Tibial artery (tissue), 4 donors: ENCODE measurements around the gene DCTN5.

Experiments used
- DNase-seq, 2 donors: peaks; one replicate each; pipeline ENCODE4 v3.0.0-alpha.2; 2019
- H3K27ac ChIP-seq, 2 donors: fragments of 200-600 bp; sonication (generic) in 1 of 2; 1 replicate in 1 of 2; 2 replicates in 1 of 2; pipeline ENCODE4 v1.5.1; 2018 to 2019; ENCODE audit warnings: mild to moderate bottlenecking in 1 of 2
- H3K27me3 ChIP-seq, 2 donors: fragments of 200-600 bp; sonication (generic) in 1 of 2; one replicate each; pipeline versions ENCODE4 v1.5.1 to v1.6.0; 2016 to 2019
- H3K36me3 ChIP-seq, 3 donors: fragments of 200-600 bp; sonication (generic) in 2 of 3; one replicate each; pipeline ENCODE4 v1.5.1; 2016 to 2019; ENCODE audit warnings: mild to moderate bottlenecking in 2 of 3
- H3K4me1 ChIP-seq, 4 donors: fragments of 200-600 bp; sonication (generic) in 2 of 4; 1 replicate in 3 of 4; 2 replicates in 1 of 4; pipeline ENCODE4 v1.5.1; 2016 to 2019
- H3K4me3 ChIP-seq, 2 donors: fragments of 200-600 bp; sonication (generic) in 1 of 2; 1 replicate in 1 of 2; 2 replicates in 1 of 2; pipeline ENCODE4 v1.5.1; 2018 to 2019; ENCODE audit warnings: mild to moderate bottlenecking in 2 of 2
- H3K9me3 ChIP-seq, 3 donors: fragments of 200-600 bp; sonication (generic) in 1 of 3; one replicate each; pipeline ENCODE4 v1.5.1; 2016 to 2019
- intact Hi-C: fragments of 100-400 bp; cut with DNase I; formaldehyde crosslinking; loops from one replicate; pipeline ENCODE4 v1.15.0; 2023; ENCODE audit warnings: low total_unique reads
- TF ChIP-seq, protein P1 (sequence below), 2 experiments: fragments of 200-600 bp in 1 of 2; fragments of 450-650 bp in 1 of 2; IDR thresholded peaks; one replicate each; pipeline ENCODE4 v1.5.1; 2017 to 2019; ENCODE audit warnings: antibody characterized with exemption in 2 of 2, mild to moderate bottlenecking in 1 of 2, moderate library complexity in 1 of 2

The DCTN5 gene

DNA sequence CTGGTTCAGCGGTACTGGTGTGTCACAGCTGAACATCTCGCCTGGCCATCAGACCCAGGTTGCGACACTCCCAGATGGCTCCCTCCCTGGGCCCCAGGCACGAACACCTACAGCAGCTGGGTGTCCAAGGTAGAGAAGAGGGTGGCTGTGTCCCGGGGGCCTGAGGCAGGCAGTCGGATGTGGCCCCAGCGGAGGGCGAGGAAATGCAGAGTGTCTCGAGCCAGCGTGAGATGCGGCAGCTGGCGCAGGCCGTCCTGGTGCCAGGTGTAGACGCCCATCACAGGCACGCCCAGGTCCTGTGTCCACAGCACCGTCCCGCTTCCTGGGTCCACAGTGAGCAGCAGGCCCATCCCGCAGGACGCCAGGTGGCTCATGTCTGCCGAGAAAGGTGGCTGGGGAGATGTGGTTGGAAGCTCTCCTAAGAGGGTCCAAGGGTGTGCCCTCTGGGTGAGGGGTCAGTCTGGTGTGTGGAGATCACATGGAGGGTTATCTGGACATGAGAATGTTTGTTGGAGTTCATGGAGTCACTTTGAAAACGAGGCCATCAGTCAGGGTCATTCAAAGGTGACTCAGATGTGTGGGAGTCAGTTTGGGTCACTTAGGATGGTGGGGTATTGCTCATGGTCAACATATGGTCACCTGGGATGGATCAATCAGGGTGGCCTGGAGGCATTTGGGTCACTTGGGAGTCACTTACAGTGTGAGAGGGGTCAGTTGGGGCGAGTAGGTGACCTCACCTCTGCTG lies 63.7 kb downstream of the DCTN5 start:
- intact Hi-C loops = no loop called here
- Histone ChIP-seq H3K4me3 (no peak overlapping the region), H3K27me3 (peaks cover 0 to 17% of the 10 kb centered on the region in 2 donors), H3K36me3 (no peaks in the 10 kb centered on the region), H3K27ac (no peak overlapping the region), H3K4me1 (no peaks in the 10 kb centered on the region), H3K9me3 (peaks cover 0 to 15% (median 8%) of the 10 kb centered on the region in 3 donors)
- no peak for DNase-seq
- TF ChIP-seq, protein P1, sequence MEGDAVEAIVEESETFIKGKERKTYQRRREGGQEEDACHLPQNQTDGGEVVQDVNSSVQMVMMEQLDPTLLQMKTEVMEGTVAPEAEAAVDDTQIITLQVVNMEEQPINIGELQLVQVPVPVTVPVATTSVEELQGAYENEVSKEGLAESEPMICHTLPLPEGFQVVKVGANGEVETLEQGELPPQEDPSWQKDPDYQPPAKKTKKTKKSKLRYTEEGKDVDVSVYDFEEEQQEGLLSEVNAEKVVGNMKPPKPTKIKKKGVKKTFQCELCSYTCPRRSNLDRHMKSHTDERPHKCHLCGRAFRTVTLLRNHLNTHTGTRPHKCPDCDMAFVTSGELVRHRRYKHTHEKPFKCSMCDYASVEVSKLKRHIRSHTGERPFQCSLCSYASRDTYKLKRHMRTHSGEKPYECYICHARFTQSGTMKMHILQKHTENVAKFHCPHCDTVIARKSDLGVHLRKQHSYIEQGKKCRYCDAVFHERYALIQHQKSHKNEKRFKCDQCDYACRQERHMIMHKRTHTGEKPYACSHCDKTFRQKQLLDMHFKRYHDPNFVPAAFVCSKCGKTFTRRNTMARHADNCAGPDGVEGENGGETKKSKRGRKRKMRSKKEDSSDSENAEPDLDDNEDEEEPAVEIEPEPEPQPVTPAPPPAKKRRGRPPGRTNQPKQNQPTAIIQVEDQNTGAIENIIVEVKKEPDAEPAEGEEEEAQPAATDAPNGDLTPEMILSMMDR (IDR thresholded peaks at IDR 0.05) = no peak

DNA sequence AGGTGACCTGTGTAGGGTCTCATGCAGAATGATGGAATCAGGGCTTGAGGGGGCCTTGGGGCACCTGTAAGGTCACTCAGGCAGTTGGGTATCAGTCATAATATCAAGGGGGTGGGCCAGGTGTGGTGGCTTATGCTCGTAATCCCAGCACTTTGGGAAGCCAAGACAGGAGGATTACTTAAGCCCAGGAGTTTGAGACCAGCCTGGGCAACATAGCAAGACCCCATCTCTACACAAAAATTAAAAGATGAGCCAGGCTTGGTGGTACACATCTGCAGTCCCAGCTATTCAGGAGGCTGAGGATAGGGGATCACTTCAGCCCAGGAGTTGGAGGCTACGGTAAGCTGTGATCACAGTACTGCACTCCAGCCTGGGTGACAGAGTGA lies 64.2 kb downstream of the DCTN5 start:
- Histone ChIP-seq H3K4me3 (no peak overlapping the region), H3K27ac (no peak overlapping the region), H3K9me3 (peaks cover 0 to 19% (median 13%) of the 10 kb centered on the region in 3 donors), H3K36me3 (no peaks in the 10 kb centered on the region), H3K27me3 (peaks cover 0 to 20% of the 10 kb centered on the region in 2 donors), H3K4me1 (no peaks in the 10 kb centered on the region)
- DNase-seq = no peak
- intact Hi-C loops = no loop called here
- TF ChIP-seq, protein P1 (IDR thresholded peaks at IDR 0.05) = no peak

DNA sequence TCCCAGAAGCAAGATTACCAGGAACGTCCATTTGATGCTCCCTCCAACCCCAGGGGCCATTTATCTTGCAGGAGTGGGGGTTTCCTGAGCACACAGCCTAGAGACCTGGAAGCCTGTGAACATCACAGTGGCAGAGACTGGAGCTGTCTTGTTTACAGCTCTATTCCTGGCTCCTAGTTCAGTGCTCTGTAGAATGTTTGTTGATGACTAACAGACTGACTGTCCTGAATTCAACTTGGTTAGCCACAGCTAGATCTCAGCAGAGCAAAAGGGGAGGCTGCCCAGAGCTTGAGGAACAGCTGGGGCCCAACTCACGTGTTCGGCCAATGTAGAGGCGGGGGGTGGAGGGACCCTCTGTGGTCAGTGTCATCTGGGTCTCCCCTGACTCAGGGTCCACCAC lies 65.2 kb downstream of the DCTN5 start:
- peaks cover 0 to 24% (median 20%) of the 10 kb centered on the region in 3 donors for H3K9me3 ChIP-seq
- intact Hi-C loops = no loop called here
- H3K27me3 ChIP-seq = peaks cover 0 to 25% of the 10 kb centered on the region in 2 donors
- H3K36me3 ChIP-seq = no peaks in the 10 kb centered on the region
- DNase-seq = no peak
- H3K4me1 ChIP-seq = no peaks in the 10 kb centered on the region
- TF ChIP-seq, protein P1 (IDR thresholded peaks at IDR 0.05) = no peak
- H3K27ac ChIP-seq = no peak overlapping the region
- no peak overlapping the region for H3K4me3 ChIP-seq

DNA sequence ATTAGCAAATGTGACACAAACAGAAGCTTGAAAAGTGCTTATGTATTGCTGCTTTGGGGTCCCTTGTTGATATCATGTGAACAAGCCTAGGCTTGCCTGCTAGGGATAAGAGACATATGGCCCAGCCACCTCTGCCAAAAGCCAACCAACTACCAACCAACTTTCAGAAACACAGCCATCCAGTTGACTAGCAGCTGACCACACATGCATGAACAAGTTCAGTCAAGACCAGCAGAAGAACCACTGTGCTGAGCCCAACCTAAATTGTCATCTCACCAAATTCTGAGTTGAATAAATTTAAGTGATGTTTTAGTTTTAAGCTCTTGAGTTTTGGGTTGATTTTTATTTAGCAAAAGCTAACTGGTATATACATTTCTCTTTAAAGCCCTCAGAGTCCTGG lies 68.3 kb downstream of the DCTN5 start:
- H3K27me3 ChIP-seq = peaks cover 0 to 55% of the 10 kb centered on the region in 2 donors
- peaks cover 0 to 24% (median 20%) of the 10 kb centered on the region in 3 donors for H3K9me3 ChIP-seq
- H3K4me1 ChIP-seq = no peaks in the 10 kb centered on the region

DNA sequence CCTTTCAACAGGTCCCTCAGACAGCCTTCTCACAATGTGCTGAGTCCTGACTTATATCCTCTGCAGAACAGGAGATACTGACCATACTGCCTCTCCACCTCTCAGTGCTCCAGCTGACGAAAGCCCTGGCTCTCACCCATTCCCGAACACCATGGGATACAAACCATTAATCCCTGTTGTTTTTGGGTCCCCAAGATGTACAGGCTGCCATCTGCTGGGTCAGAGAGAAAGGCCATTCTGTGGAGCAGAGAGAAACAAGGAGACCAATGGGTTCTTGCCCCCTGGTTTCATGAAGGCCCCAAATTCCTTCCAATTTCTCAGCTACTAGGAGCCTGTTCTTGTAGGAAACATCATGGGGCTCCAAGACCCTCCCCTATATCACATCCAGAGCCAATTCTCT lies 68.7 kb downstream of the DCTN5 start:
- Histone ChIP-seq H3K27me3 (peaks cover 0 to 59% of the 10 kb centered on the region in 2 donors), H3K9me3 (peaks cover 0 to 24% (median 20%) of the 10 kb centered on the region in 3 donors)
- no peak for DNase-seq

More for the DNA sequence above, 68.3 kb downstream of the DCTN5 start:
- H3K36me3 ChIP-seq = no peaks in the 10 kb centered on the region
- intact Hi-C loops = no loop called here
- no peak overlapping the region for H3K27ac ChIP-seq
- TF ChIP-seq, protein P1 (IDR thresholded peaks at IDR 0.05) = no peak
- no peak for DNase-seq
- H3K4me3 ChIP-seq = no peak overlapping the region

More for the DNA sequence above, 68.7 kb downstream of the DCTN5 start:
- Histone ChIP-seq H3K36me3 (no peaks in the 10 kb centered on the region), H3K4me1 (no peaks in the 10 kb centered on the region), H3K27ac (no peak overlapping the region), H3K4me3 (no peak overlapping the region)
- intact Hi-C loops = no loop called here
- TF ChIP-seq, protein P1 (IDR thresholded peaks at IDR 0.05) = no peak
